Lower leg skin (tissue), 4 donors: ENCODE data around the gene MAP2. TPM values are rescaled to one million over a fixed set of nuclear protein-coding genes. Genes with fewer than 3 reads are reported as not detected.

Source experiments
- DNase-seq, 2 donors: peaks; one replicate each; pipeline ENCODE4 v3.0.0-alpha.2; 2019; ENCODE audit warnings: low spot score in 2 of 2
- H3K4me3 ChIP-seq: fragments of 200-600 bp; sonication (generic); 2 replicates; pipeline ENCODE4 v1.5.1; 2017; ENCODE audit warnings: mild to moderate bottlenecking, low read depth; ENCODE audit not compliant: poor library complexity, severe bottlenecking
- POLR2A ChIP-seq, 2 donors: fragments of 450-650 bp; IDR thresholded peaks; one replicate each; pipeline ENCODE4 v1.6.1; 2016 to 2017; ENCODE audit warnings: antibody characterized with exemption in 2 of 2, mild to moderate bottlenecking in 1 of 2, moderate library complexity in 1 of 2
- WGBS, 2 donors: methylation state at CpG; one replicate each; pipeline ENCODE4 v1.1.5; 2018; 5-methylcytosine and 5-hydroxymethylcytosine counted together
- intact Hi-C: fragments of 100-400 bp; cut with DNase I; formaldehyde crosslinking; loops from one replicate; pipeline ENCODE4 v1.15.0; 2023; ENCODE audit warnings: low total_unique reads
- total RNA-seq, 4 donors: library from RNA; depleted of rRNA; stranded (reverse); fragments of >200 nt; gene quantifications; one replicate each; pipeline ENCODE4 v1.1.0, GENCODE V29; 2016
- TF ChIP-seq, protein P1 (sequence below), 3 donors: fragments of 450-650 bp; IDR thresholded peaks; one replicate each; pipeline ENCODE4 v1.5.1; 2016; ENCODE audit warnings: antibody characterized with exemption in 3 of 3, mild to moderate bottlenecking in 3 of 3, moderate library complexity in 2 of 3

MAP2 gene
- total RNA-seq, 4 donors from 2014 or later = 35.1 to 47.8 (median 40.9) TPM

DNA sequence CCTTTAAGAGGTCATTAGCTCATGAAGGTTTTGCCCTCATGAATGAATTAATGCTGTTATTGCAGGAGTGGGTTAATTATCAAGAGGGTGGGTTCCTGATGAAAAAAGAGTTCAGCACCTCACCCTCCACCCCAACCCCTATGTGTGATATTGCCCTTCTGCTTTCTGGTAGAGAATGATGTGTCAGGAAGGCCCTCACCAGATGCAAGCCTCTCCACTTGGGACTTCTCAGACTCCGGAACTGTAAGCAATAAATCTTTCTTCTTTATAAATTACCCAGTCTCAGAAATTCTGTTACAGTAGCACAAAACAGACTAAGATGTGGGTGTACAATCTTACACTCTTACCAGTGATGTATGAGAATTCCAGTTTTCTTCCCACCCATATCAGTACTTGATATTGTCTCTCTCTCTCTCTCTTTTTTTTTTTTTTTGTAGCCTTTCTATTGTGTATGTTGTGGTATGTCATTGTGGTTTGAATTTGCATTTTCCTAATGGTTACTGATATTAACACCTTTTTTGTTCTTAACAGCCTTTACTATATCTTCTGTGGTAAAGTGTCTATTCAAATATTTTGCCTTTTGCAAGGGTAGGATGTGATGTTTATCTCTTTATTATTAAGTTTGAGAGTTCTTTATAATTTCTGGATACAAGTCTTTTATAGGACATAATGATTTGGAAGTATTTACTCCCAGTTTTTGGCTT is 10.4 kb upstream of the MAP2 start:
- WGBS, 2 donors = 61 to 71% methylated on average over 1 of the region's 1 CpG
- DNase-seq = no peak
- H3K4me3 ChIP-seq = no peak overlapping the region
- intact Hi-C loops = no loop called here
- TF ChIP-seq, protein P1, sequence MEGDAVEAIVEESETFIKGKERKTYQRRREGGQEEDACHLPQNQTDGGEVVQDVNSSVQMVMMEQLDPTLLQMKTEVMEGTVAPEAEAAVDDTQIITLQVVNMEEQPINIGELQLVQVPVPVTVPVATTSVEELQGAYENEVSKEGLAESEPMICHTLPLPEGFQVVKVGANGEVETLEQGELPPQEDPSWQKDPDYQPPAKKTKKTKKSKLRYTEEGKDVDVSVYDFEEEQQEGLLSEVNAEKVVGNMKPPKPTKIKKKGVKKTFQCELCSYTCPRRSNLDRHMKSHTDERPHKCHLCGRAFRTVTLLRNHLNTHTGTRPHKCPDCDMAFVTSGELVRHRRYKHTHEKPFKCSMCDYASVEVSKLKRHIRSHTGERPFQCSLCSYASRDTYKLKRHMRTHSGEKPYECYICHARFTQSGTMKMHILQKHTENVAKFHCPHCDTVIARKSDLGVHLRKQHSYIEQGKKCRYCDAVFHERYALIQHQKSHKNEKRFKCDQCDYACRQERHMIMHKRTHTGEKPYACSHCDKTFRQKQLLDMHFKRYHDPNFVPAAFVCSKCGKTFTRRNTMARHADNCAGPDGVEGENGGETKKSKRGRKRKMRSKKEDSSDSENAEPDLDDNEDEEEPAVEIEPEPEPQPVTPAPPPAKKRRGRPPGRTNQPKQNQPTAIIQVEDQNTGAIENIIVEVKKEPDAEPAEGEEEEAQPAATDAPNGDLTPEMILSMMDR (IDR thresholded peaks at IDR 0.05) = no peak
- TF ChIP-seq POLR2A (IDR thresholded peaks at IDR 0.05) = no peak

- TF ChIP-seq, protein P1 (IDR thresholded peaks at IDR 0.05) = no peak
- TF ChIP-seq POLR2A (IDR thresholded peaks at IDR 0.05) = no peak
- H3K4me3 ChIP-seq = no peak overlapping the region
- no peak for DNase-seq
- intact Hi-C loops = no loop called here
Observed at GRCh38 chr2:209416913-209417312, 6.9 kb upstream of the MAP2 start.

GRCh38 chr2:209422191-209422754 is 1.6 kb upstream of the MAP2 start:
- DNase-seq = peak; percentile 26 to 84
- H3K4me3 ChIP-seq = no peak overlapping the region
- TF ChIP-seq, protein P1 (IDR thresholded peaks at IDR 0.05) = no peak
- no peak for TF ChIP-seq POLR2A (IDR thresholded peaks at IDR 0.05)
- intact Hi-C loops = loop anchor here (10.0 kb wide), 2 partner anchors 87 to 133 kb away; no protein-coding TSS in a partner anchor
- WGBS, 2 donors = 42 to 48% methylated on average over 6 of the region's 6 CpGs

DNA sequence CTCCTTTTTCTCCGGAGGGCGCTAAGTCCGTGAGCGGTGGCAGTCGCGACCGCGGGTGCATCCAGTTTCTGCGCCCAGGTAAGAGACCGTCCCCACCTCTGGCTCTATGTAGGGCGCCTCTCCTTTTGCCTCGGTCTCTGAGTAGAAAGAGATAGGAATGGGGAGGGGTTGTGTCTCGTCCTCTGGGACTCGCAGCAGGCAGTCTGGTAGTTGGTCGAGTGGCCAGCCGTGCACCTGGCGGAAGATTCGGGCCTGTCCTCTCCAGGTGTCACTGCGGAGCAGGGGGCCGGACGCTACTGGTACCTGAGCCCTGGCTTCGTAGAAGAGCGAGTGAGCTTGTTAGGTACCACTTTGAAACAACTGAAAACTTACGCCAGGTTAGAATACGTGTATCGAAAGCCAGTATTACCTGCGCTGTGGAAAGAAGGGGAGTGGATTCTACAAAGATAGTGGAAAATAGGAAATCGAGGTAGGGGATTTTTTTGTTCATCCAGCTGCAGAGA is 403 bp downstream of the MAP2 start:
- intact Hi-C loops = loop anchor here (10.0 kb wide), 2 partner anchors 89 to 131 kb away; no protein-coding TSS in a partner anchor
- DNase-seq = peak; percentile 16 to 82
- peak overlapping the region; percentile 66 for H3K4me3 ChIP-seq
- 1 to 2% methylated on average over 26 to 28 of the region's 28 CpGs for WGBS, 2 donors
- no peak for TF ChIP-seq POLR2A (IDR thresholded peaks at IDR 0.05)
- TF ChIP-seq, protein P1 (IDR thresholded peaks at IDR 0.05) = no peak

DNA sequence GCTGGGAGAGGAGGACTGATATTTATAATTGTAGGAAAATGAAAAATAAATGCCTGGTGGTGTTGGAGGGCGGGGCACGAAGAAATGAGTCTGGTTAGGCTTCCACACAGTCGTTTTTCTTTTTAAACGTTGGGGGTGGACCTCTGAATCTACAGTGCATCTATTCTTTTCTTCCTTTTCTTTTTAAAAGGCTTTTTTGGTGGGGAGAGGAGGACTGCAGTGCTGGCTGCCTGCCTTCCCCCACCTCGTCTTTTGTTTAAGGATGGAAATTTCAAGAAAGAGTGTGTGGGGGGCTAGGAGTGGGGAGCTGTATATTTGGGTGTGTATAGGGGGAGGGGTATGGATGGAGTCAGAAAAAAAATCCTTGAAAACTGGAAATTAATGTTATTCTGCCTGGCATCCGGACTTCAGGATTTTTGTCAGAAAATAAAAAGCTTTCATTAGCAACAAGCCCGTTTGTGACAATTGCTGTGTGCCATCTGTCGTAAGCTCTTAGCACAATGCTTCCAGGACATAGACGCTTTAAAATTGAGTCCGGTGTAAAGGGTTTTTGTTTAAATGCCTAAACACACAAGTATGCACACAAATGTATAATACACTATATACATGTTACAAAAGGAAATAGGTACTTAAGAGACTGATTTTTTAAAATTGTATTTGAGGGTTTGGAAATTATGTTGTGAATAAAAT is 1.1 kb downstream of the MAP2 start:
- intact Hi-C loops = loop anchor here (10.0 kb wide), 2 partner anchors 90 to 130 kb away; no protein-coding TSS in a partner anchor
- H3K4me3 ChIP-seq = no peak overlapping the region
- no peak for DNase-seq
- 4 to 7% methylated on average over 10 of the region's 10 CpGs for WGBS, 2 donors
- TF ChIP-seq POLR2A (IDR thresholded peaks at IDR 0.05) = no peak
- TF ChIP-seq, protein P1 (IDR thresholded peaks at IDR 0.05) = no peak
